GM19023 (cell line): ENCODE data around the gene NPM1.
A peak's percentile ranks its signal among the peaks of the same experiment; 100 is the strongest.
"Not testable (repeated sequence)": the region's sequence is repeated elsewhere in the genome, so short reads cannot be mapped to it uniquely, and the experiment has no call there.

Experiments used
- ATAC-seq: cut with Tn5 transposase; IDR thresholded peaks from one replicate; pipeline ENCODE4 v1.9.1; 2021; ENCODE audit warnings: mild to moderate bottlenecking, moderate library complexity; ENCODE audit not compliant: unreplicated experiment

The NPM1 gene, protein sequence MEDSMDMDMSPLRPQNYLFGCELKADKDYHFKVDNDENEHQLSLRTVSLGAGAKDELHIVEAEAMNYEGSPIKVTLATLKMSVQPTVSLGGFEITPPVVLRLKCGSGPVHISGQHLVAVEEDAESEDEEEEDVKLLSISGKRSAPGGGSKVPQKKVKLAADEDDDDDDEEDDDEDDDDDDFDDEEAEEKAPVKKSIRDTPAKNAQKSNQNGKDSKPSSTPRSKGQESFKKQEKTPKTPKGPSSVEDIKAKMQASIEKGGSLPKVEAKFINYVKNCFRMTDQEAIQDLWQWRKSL

GRCh38 chr5:171387345-171387969 is at the start of gene NPM1:
Gene NPM1, plus strand, starts transcription at chr5:171387849. Its CDS starts 100 bp downstream, at chr5:171387949.
- peak; percentile 81 for ATAC-seq

GRCh38 chr5:171340042-171340441 is 47.6 kb upstream of the NPM1 start:
- no peak for ATAC-seq

GRCh38 chr5:171340491-171340890 is 47.2 kb upstream of the NPM1 start:
- no peak for ATAC-seq

DNA sequence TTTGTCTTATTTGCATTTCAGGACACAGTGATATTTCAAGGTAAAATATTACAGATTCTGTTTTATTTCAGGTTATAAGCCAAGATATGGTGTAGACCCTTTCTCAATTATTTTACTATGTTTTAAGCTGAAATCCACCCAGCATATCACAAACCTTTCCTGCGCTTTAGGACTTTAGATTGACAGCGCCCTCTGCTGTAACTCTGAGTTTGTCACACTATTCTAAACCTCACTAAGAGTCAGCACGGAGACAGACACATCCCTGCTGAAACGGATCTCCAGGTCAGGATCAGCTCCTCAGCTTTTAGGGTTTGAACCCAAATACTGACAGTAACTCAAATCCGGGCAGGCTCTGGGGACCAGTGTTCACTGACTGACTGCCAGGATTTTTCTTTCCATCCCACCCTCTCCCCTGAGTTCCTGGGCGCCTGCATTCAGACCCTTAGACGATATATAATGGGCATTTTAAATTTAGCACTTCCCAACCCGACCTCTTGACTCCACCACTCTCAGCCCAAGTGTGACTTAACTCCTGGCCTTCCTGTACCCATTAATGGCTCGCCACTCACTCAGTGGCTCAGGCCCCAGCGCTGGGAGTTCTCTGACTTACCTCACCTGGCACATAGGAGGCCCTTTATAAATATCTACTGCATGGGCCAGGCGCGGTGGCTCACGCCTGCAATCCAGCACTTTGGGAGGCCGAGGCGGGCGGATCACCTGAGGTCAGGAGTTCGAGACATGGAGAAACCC is 45.1 kb upstream of the NPM1 start:
- ATAC-seq = no peak

DNA sequence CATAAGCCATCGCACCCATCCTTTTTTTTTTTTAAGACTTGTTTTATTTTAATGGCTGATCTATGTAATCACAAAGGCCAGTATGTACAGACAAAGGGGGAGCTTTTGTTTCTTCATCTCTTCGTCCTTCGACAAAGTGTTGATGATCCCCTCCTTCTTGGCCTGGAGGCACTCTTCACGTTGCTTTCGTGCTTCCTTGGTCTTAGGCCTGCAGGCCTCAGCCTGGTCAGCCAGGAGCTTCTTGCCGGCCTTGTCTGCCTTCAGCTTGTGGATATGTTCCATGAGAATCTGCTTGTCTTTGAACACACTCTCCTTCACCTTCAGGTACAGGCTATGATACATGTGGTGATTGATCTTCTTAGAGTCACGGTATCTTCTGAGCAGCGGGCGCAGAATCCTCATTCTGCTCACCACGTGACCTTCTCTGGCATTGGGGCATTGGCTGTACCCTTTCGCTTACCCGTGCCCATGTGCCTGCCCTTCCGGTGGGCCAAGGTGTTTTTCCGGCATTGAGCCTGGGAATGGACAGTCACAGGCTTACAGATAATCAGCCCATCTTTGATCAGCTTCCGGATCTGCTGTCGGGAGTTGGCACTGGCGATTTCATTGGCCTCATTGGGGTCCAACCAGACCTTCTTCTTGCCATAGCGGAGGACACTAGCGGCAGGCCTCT is 42.6 kb upstream of the NPM1 start:
- no peak for ATAC-seq

DNA sequence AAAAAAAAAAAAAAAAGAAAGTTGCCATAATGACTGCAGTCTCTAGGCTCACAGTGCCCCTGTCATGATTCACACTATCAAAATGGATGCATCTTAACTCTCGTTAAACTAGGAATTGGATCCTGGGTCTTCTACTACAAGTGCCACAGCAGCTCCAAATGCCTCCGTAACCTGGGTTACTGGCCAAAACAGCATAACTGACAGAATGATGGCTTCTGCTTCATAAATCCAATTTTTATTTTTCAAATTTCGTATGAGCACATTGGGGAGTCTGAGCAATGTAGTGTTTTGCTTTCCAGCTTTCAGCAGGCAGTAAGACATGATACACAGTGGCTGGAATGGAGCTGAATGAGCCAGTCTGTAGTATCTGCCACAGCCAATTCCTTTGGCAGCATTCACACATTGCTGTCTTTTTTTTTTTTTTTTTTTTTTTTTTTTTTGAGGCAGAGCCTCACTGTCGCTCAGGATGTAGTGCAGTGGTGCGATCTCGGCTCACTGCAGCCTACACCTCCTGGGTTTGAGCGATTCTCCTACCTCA is 36.0 kb upstream of the NPM1 start:
- no peak for ATAC-seq

DNA sequence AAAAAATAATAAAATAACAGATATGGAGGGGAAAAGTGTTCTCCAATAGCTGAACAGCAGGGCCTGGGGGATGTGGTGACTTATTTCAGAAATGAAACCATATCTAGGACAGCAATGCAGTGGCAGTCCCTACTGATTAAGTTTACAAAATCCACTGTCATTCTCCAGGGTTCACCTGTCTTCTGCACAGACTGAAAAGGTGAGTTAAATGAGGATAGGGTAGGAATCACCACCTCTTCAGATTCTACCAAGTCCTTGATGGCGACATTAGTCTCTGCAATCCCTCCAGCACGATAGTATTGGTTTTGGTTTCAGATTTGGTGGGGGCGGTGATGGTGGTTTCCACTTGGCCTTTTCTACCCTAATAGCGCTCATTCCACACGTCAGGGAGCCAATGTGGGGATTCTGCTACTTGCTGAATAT is 32.3 kb upstream of the NPM1 start:
- peak; percentile 92 for ATAC-seq

- ATAC-seq = no peak
These were observed 29.8 kb upstream of the NPM1 start for GRCh38 chr5:171357843-171358242.

DNA sequence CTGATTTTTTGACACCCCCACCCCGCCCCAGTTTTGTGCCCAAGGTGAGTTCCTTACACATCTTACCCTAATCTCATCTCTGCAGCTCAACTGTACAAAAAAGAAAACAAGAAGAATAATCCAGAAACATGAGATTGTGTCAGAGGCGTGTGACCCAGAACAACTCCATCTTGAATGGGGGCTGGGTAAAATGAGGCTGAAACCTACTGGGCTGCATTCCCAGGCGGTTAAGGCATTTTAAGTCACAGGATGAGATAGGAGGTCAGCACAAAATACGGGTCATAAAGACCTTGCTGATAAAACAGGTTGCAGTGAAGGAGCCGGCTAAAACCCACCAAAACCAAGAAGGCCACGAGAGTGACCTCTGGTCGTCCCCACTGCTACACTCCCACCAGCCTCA is 26.5 kb upstream of the NPM1 start:
- not testable (repeated sequence) for ATAC-seq

- ATAC-seq = not testable (repeated sequence)
These were observed 24.4 kb upstream of the NPM1 start for GRCh38 chr5:171363249-171363648.

DNA sequence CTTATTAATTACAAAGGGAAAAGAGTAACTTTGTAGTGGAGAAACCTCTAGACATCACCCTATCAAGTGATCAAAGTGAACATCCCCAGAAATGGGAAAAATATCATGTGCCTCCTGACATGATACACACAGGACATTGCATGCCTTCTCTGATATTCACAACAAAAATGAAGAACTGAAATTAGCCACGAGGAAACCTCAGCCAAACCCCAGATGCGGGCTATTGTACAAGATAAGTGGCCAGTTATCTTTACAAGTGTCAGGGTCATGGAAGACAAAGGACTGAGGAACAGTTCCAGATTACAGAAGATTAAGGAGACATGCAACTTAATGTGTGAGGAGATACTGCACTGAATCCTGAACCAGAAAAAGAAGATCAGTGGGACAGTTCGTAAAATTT is 23.8 kb upstream of the NPM1 start:
- peak; percentile 64 for ATAC-seq

- ATAC-seq = no peak
These were observed 22.3 kb upstream of the NPM1 start for GRCh38 chr5:171365351-171365750.

DNA sequence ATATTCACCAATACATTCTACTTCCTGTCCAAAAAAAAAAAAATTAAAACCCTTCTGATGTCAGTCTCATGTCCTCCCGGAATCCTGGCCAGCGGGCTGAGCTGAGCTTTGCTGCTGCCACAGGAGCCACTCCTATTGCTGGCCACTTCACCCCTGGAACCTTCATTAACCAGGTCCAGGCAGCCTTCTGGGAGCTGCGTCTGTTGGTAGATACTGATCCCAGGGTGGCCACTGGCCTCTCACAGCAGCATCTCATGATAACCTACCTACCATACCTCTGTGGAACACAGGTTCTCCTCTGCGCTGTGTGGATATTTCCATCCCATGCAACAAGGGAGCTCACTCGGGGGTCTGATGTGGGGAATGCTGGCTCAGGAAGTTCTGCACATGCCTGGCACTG is 21.0 kb upstream of the NPM1 start:
- no peak for ATAC-seq

- ATAC-seq = no peak
These were observed 20.0 kb upstream of the NPM1 start for GRCh38 chr5:171367424-171368370.

- no peak for ATAC-seq
These were observed 18.6 kb upstream of the NPM1 start for GRCh38 chr5:171369056-171369455.

GRCh38 chr5:171369898-171370297 is 17.8 kb upstream of the NPM1 start:
- no peak for ATAC-seq

DNA sequence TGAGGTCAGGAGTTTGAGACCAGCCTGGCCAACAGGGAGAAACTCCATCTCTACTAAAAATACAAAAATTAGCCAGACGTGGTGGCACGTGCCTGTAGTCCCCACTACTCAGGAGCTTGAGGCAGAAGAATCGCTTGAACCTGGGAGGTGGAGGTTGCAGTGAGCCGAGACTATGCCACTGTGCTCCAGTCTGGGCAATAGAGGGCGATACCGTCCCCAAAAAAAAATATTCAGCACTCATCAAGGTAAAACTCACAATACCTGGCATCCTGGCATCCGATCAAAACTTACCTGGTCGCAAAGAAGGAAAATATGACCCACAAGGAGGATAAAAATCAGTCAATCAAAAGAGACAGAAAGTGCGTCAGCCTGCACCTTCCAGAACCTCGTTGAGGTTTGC is 16.8 kb upstream of the NPM1 start:
- not testable (repeated sequence) for ATAC-seq

- ATAC-seq = no peak
These were observed 16.3 kb upstream of the NPM1 start for GRCh38 chr5:171371326-171371725.

- ATAC-seq = no peak
These were observed 7.7 kb upstream of the NPM1 start for GRCh38 chr5:171379961-171380360.

DNA sequence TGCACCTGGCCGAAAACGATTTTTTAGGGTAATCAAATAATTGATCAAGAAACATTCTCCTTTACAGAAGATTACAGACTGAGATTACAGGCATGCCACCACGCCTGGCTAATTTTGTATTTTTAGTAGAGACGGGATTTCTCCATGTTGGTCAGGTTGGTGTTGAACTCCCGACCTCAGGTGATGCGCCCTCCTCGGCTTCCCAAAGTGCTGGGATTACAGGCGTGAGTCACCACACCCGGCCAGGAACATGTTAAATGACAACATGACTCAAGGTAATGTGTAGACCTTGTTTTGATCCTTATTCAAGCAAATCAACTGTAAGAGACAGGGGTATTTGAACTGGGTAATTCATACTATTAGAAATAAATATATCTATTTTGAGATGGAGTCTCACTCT is 3.2 kb upstream of the NPM1 start:
- not testable (repeated sequence) for ATAC-seq
